HCT116 (cell line): ENCODE results near the gene SLC5A10. TPM values are rescaled to one million over a fixed set of nuclear protein-coding genes. Genes with fewer than 3 reads are reported as not detected.

Experiments
- ATAC-seq: fragments of 200-7000 bp; cut with Tn5 transposase; 2 replicates; pipeline ENCODE4 v1.9.1; 2020; ENCODE audit warnings: mild to moderate bottlenecking, moderate library complexity
- BruUV-seq: library from RNA; stranded (reverse); fragments of 400-500 nt; replicated peaks from 2 replicates; lab custom pipeline; 2021; lab: Mats Ljungman, UMichigan
- CTCF ChIA-PET: fragments of 300-600 bp; sonication (Branson Sonifier 250); formaldehyde crosslinking; loops from one replicate; lab custom pipeline; 2021; ENCODE audit warnings: antibody characterized with exemption; lab: Charles Lee
- POLR2A ChIA-PET: fragments of 300-600, 350-600 bp; sonication (Branson Sonifier 250); formaldehyde crosslinking; loops from one replicate; lab custom pipeline; 2021; ENCODE audit warnings: antibody characterized with exemption; lab: Charles Lee
- RAD21 ChIA-PET, 2 experiments: fragments of 300-600 bp; sonication (Branson Sonifier 250); formaldehyde crosslinking; loops; one replicate each; lab custom pipeline; 2023; ENCODE audit warnings: low total read pairs in 2 of 2; ENCODE audit not compliant: uncharacterized antibody in 2 of 2, unreplicated experiment in 2 of 2, low non-redundant PET in 1 of 2; lab: Charles Lee
- DNase-seq: peaks from one replicate; pipeline ENCODE4 v3.0.0-alpha.2; 2010; ENCODE audit warnings: low read depth, low spot score
- H2AFZ ChIP-seq: fragments of 200-600 bp; shearing (Covaris generic), sonication (generic); 2 replicates; pipeline ENCODE4 v1.6.1; 2017; ENCODE audit warnings: low read depth, mixed run types, mixed read lengths, antibody characterized with exemption, low read length; ENCODE audit not compliant: poor library complexity, severe bottlenecking
- H3K27ac ChIP-seq: 2 replicates; pipeline ENCODE4 v1.5.1; 2012; ENCODE audit warnings: low read depth, low read length
- H3K27me3 ChIP-seq: fragments of 200-600 bp; sonication (generic); 2 replicates; pipeline ENCODE4 v1.6.1; 2016; ENCODE audit warnings: mixed run types, low read length, mixed read lengths; ENCODE audit not compliant: insufficient read depth
- H3K36me3 ChIP-seq, 2 experiments: fragments of 200-500 bp in 1 of 2; fragments of 200-600 bp in 1 of 2; sonication (Bioruptor generic) in 1 of 2; sonication (generic) in 1 of 2; 2 replicates each; pipeline versions ENCODE4 v1.5.1 to v1.6.1; 2014 to 2016; ENCODE audit warnings: low read length in 2 of 2, inconsistent platforms in 1 of 2, mixed read lengths in 1 of 2, mixed run types in 1 of 2; ENCODE audit not compliant: insufficient read depth in 2 of 2, control insufficient read depth in 1 of 2
- H3K4me1 ChIP-seq, 2 experiments: fragments of 200-600 bp in 1 of 2; sonication (generic) in 1 of 2; 2 replicates each; pipeline versions ENCODE4 v1.5.1 to v1.6.1; 2012 to 2017; ENCODE audit warnings: low read length in 2 of 2, inconsistent platforms in 1 of 2, mild to moderate bottlenecking in 1 of 2, mixed read lengths in 1 of 2, mixed run types in 1 of 2, moderate library complexity in 1 of 2; ENCODE audit not compliant: insufficient read depth in 2 of 2, control insufficient read depth in 1 of 2
- H3K4me2 ChIP-seq: fragments of 200-600 bp; sonication (generic); 2 replicates; pipeline ENCODE4 v1.6.1; 2017; ENCODE audit warnings: mixed run types, low read length, mixed read lengths
- H3K4me3 ChIP-seq, 2 experiments: fragments of 200-600 bp in 1 of 2; sonication (generic) in 1 of 2; replicated peaks in 1 of 2; 2 replicates each; pipeline ENCODE4 v1.5.1; 2011 to 2016; ENCODE audit warnings: low read length in 2 of 2, control low read depth in 1 of 2, low read depth in 1 of 2, mild to moderate bottlenecking in 1 of 2, mixed read lengths in 1 of 2, mixed run types in 1 of 2
- H3K79me2 ChIP-seq: fragments of 200-600 bp; sonication (generic); 2 replicates; pipeline ENCODE4 v1.6.1; 2017; ENCODE audit warnings: mild to moderate bottlenecking, mixed run types, low read length, moderate library complexity, mixed read lengths; ENCODE audit not compliant: insufficient read depth
- H3K9ac ChIP-seq: fragments of 200-600 bp; sonication (generic); 2 replicates; pipeline ENCODE4 v1.6.1; 2016; ENCODE audit warnings: low read length, mixed read lengths
- H3K9me2 ChIP-seq: fragments of 200-600 bp; sonication (generic), shearing (Covaris generic); 2 replicates; pipeline ENCODE4 v1.6.1; 2017; ENCODE audit warnings: mixed run types, mild to moderate bottlenecking, moderate library complexity; ENCODE audit not compliant: insufficient read depth
- H3K9me3 ChIP-seq, 2 experiments: fragments of 200-500 bp in 1 of 2; fragments of 200-600 bp in 1 of 2; sonication (Bioruptor generic) in 1 of 2; sonication (generic) in 1 of 2; 2 replicates each; pipeline ENCODE4 v1.6.1; 2014 to 2017; ENCODE audit warnings: low read length in 2 of 2, mixed read lengths in 2 of 2, inconsistent platforms in 1 of 2, low read depth in 1 of 2, mild to moderate bottlenecking in 1 of 2, mixed run types in 1 of 2, moderate library complexity in 1 of 2; ENCODE audit not compliant: control insufficient read depth in 1 of 2, insufficient read depth in 1 of 2
- H4K20me1 ChIP-seq: fragments of 200-600 bp; sonication (generic), shearing (Covaris generic); 2 replicates; pipeline ENCODE4 v1.6.1; 2017; ENCODE audit warnings: mixed run types, mild to moderate bottlenecking, moderate library complexity; ENCODE audit not compliant: insufficient read depth
- EZH2phosphoT487 ChIP-seq: fragments of 200-600 bp; IDR thresholded peaks from 2 replicates; pipeline ENCODE4 v1.6.1; 2018; ENCODE audit warnings: antibody characterized with exemption, borderline replicate concordance
- FOSL1 ChIP-seq: IDR thresholded peaks from 2 replicates; pipeline ENCODE4 v1.6.1; 2012; ENCODE audit warnings: low read depth
- JUND ChIP-seq: IDR thresholded peaks from 2 replicates; pipeline ENCODE4 v1.6.1; 2012
- POLR2AphosphoS5 ChIP-seq: IDR thresholded peaks from 2 replicates; pipeline ENCODE4 v1.6.1; 2011; ENCODE audit warnings: mild to moderate bottlenecking, low read depth, low read length, moderate library complexity
- SP1 ChIP-seq: IDR thresholded peaks from 2 replicates; pipeline ENCODE4 v1.6.1; 2012; ENCODE audit warnings: low read depth
- SRF ChIP-seq: IDR thresholded peaks from 2 replicates; pipeline ENCODE4 v1.6.1; 2012; ENCODE audit warnings: low read depth
- TCF7L2 ChIP-seq: IDR thresholded peaks from 2 replicates; pipeline ENCODE4 v1.7.0; 2011; ENCODE audit warnings: borderline replicate concordance, inconsistent platforms; ENCODE audit not compliant: insufficient read depth, insufficient read length; ENCODE audit errors: extremely low read depth
- YY1 ChIP-seq: IDR thresholded peaks from 2 replicates; pipeline ENCODE4 v1.6.1; 2011; ENCODE audit warnings: low read length, low read depth, moderate library complexity, mild to moderate bottlenecking; ENCODE audit not compliant: insufficient replicate concordance; ENCODE audit errors: extremely low read depth
- ZFX ChIP-seq: fragments of 450-650 bp; IDR thresholded peaks from 2 replicates; pipeline ENCODE4 v1.6.1; 2017
- intact Hi-C: fragments of 100-400 bp; cut with micrococcal nuclease; formaldehyde crosslinking; loops from 2 replicates; pipeline ENCODE4 v1.10.0; 2022
- total RNA-seq: library from RNA; stranded (reverse); gene quantifications from one replicate; pipeline ENCODE4 v1.2.1, GENCODE V29; 2021; ENCODE audit not compliant: unreplicated experiment
- TF ChIP-seq, protein P1 (sequence below): IDR thresholded peaks from 2 replicates; pipeline ENCODE4 v1.6.1; 2012
- TF ChIP-seq, protein P2 (sequence below): IDR thresholded peaks from 2 replicates; pipeline ENCODE4 v1.6.1; 2012
- TF ChIP-seq, protein P3 (sequence below), 3 experiments: fragments of 200-600 bp in 1 of 3; sonication (generic) in 1 of 3; IDR thresholded peaks in 2 of 3; conservative IDR thresholded peaks in 1 of 3; 2 replicates each; pipeline ENCODE4 v1.5.1; 2012 to 2017; ENCODE audit warnings: low read depth in 2 of 3, low read length in 2 of 3, antibody characterized with exemption in 1 of 3, borderline replicate concordance in 1 of 3, control low read depth in 1 of 3, mild to moderate bottlenecking in 1 of 3, mixed read lengths in 1 of 3, mixed run types in 1 of 3, moderate library complexity in 1 of 3; ENCODE audit not compliant: insufficient read depth in 1 of 3

The SLC5A10 gene
- total RNA-seq, 1 experiment from 2014 or later, result not detected

DNA sequence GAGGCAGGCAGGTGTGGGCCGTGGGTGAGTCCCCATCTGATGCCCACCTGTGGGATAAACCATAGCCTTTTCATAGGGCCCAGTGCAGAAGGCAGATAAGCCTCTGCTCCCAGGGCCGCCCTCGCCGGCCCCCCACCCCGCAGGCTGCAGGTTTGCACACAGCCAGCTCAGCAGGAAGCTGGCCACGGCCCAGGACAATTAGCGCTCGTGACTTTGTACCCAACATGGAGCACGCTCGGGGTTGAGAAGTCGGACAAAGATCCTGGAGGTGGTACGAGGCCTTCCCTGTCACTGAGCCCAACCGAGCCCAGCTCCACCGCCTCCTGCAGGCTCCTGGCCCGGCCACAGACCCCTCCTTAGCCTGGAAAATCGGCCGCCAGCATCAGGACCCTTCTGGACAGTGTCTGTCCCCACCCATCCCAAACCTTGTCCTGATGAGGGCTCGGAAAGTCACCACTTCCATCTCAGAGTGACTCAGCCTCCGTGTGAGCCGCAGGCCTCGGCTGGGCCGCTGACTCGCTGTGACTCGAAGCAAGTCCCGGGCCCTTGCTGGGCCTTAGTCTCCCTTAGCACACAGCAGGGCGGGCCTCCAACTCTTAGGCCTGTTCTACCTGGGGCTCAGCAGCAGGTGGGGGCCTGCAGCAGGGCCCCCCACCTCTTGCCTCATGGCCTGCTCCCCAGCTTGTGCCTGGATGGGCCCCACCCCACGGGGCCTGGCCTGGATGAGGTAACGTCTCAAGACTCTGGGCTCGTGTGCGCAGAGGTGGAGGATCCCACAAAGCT is 29.9 kb downstream of the SLC5A10 start:
- Histone ChIP-seq H3K27ac (peak overlapping the region; percentile 63), H3K9me2 (no peaks in the 10 kb centered on the region), H3K9me3 (no peaks in the 10 kb centered on the region), H3K36me3 (peaks cover 29 to 42% of the 10 kb centered on the region in 2 experiments; a peak in 3 of 4 replicates), H4K20me1 (no peaks in the 10 kb centered on the region), H3K4me1 (peaks cover 17 to 31% of the 10 kb centered on the region in 2 experiments), H3K79me2 (peaks cover 18% of the 10 kb centered on the region), H3K9ac (peak overlapping the region; percentile 65), H3K27me3 (no peaks in the 10 kb centered on the region), H3K4me3 (peak overlapping the region in 1 of 2 experiments; percentile 11; a peak in 1 of 4 replicates), H2AFZ (no peak overlapping the region), H3K4me2 (peak overlapping the region; percentile 57)
- ChIA-PET POLR2A (no interaction called here), CTCF (interaction anchor here (2.0 kb wide), 1 partner anchor 21 kb away, joined by 6 read pairs; no protein-coding TSS in a partner anchor), RAD21 (no interaction called here)
- ATAC-seq (peak; percentile 85), DNase-seq (peak; percentile 31)
- BruUV-seq, result no TSS peak
- TF ChIP-seq ZFX (peak; percentile 59; the same call in 1 of the 2 replicates), FOSL1 (peak; percentile 74), JUND (peak; percentile 33; the same call in 1 of the 2 replicates)
- TF ChIP-seq, protein P1, sequence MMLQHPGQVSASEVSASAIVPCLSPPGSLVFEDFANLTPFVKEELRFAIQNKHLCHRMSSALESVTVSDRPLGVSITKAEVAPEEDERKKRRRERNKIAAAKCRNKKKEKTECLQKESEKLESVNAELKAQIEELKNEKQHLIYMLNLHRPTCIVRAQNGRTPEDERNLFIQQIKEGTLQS, result no peak
- intact Hi-C loops, result no loop called here

DNA sequence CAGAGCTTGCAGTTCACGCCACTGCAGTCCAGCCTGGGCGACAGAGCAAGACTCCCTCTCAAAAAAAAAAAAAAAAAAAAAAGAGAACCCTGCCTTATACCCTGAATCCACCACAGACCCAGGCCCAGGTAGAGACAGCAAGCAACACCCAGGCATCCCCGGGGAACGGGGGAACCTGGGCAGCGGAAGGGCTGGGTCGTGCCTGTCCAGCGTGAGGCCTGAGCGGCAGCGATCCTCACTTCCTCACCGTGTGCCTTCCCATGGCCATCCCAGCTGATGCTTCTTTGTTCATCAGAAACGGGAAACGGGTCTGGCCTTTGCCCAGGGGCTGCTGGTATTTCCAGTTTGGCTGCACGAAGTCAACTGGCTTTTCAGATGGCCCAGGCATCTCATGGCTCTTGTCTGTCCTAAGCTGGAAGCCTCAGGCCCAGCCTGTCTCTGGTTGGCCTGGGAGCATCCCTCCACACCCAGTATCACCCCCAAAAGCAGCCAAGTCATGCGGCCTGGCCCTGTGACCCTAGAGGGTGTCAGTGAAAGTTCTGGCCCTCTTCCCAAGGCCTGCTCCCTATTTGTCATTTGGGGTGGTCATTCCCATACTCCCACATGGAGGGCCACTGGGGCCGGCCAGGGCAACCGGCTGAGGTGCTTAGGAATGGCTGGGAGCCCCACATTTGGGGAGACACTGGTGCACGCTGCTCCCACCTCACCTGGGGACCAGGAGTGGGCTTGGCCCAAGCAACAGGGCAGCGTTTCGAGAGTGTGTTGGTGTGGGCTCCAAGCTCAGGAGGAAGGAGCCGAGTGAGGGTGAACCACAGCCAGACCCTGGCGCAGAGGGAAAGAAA is 32.5 kb downstream of the SLC5A10 start:
- Histone ChIP-seq H3K27ac (no peak overlapping the region), H3K4me1 (peaks cover 17 to 31% of the 10 kb centered on the region in 2 experiments), H3K4me3 (no peak overlapping the region), H3K9me3 (no peaks in the 10 kb centered on the region), H3K4me2 (no peak overlapping the region), H3K79me2 (peaks cover 24% of the 10 kb centered on the region), H2AFZ (no peak overlapping the region), H3K27me3 (no peaks in the 10 kb centered on the region), H3K9me2 (no peaks in the 10 kb centered on the region), H3K36me3 (peaks cover 18 to 23% of the 10 kb centered on the region in 2 experiments; a peak in 3 of 4 replicates), H3K9ac (no peak overlapping the region), H4K20me1 (no peaks in the 10 kb centered on the region)
- DNase-seq (no peak), ATAC-seq (no peak)
- BruUV-seq, result no TSS peak
- ChIA-PET CTCF (no interaction called here), RAD21 (no interaction called here), POLR2A (no interaction called here)
- intact Hi-C loops, result no loop called here
- TF ChIP-seq EZH2phosphoT487 (no peak), SP1 (no peak), SRF (no peak), TCF7L2 (no peak), POLR2AphosphoS5 (no peak), YY1 (no peak)
- TF ChIP-seq, protein P2, sequence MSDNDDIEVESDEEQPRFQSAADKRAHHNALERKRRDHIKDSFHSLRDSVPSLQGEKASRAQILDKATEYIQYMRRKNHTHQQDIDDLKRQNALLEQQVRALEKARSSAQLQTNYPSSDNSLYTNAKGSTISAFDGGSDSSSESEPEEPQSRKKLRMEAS, result no peak
- TF ChIP-seq, protein P3, sequence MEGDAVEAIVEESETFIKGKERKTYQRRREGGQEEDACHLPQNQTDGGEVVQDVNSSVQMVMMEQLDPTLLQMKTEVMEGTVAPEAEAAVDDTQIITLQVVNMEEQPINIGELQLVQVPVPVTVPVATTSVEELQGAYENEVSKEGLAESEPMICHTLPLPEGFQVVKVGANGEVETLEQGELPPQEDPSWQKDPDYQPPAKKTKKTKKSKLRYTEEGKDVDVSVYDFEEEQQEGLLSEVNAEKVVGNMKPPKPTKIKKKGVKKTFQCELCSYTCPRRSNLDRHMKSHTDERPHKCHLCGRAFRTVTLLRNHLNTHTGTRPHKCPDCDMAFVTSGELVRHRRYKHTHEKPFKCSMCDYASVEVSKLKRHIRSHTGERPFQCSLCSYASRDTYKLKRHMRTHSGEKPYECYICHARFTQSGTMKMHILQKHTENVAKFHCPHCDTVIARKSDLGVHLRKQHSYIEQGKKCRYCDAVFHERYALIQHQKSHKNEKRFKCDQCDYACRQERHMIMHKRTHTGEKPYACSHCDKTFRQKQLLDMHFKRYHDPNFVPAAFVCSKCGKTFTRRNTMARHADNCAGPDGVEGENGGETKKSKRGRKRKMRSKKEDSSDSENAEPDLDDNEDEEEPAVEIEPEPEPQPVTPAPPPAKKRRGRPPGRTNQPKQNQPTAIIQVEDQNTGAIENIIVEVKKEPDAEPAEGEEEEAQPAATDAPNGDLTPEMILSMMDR (IDR thresholded peaks at IDR 0.05 in 2 of 3, conservative IDR thresholded peaks at IDR 0.05 in 1 of 3; ENCODE audit: borderline replicate concordance in 1 of 3, insufficient read depth in 1 of 3, low read depth in 2 of 3, low read length in 2 of 3), result no peak
